ENCODE results near the gene UBE2J2. TPM values are rescaled to one million over a fixed set of nuclear protein-coding genes. Genes with fewer than 3 reads are reported as not detected.

UBE2J2 gene
- total and polyA plus RNA-seq, 2 of the 13 experiments (the other 11 are each of a cell fraction or from before 2014, with no cell fraction given), result 25.4 to 29.4 TPM

DNA sequence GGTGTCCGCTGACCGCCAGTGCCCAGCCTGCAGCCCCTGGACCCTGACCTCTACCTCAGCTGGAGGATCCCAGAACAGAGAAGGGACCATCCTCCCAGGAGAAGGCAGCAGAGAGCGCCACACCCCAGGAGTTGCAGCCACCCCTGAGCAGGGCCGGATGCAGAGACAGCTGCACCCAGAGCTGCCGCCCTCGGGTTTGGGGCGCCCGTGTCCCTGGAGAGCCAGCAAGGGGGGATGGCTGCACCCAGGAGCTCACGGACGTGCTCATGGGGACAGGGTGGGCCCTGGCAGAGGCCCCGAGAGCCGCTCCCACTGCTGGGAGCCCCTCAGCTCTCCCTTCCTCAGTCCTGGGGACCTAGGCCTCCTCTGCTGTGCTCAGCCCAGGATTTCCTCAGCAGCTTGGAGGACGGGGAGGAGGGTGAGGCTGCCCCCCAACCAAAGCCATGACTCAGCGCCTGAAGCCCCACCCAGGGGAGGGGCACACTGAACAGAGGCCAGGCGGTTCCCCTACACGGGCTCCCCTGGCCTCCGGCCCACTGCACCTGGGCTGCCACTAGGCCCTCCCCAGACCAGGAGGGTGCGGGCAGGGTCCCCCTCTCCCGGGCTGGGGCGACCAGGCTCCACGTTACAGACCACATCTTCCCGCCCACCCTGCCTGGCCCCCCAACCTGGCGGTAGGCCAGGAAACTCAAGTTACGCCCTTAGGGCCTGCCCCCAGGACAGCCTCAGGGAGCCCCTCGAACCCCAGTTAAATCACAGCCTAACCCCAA lies 31.8 kb upstream of the UBE2J2 start (continued):
- TF ChIP-seq, protein P1, sequence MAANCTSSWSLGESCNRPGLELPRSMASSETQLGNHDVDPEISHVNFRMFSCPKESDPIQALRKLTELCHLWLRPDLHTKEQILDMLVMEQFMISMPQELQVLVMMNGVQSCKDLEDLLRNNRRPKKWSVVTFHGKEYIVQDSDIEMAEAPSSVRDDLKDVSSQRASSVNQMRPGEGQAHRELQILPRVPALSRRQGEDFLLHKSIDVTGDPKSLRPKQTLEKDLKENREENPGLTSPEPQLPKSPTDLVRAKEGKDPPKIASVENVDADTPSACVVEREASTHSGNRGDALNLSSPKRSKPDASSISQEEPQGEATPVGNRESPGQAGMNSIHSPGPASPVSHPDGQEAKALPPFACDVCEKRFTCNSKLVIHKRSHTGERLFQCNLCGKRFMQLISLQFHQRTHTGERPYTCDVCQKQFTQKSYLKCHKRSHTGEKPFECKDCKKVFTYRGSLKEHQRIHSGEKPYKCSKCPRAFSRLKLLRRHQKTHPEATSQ (CRISPR knock-in tag; IDR thresholded peaks at IDR 0.05; ENCODE audit: borderline replicate concordance), result no peak
- TF ChIP-seq MTF1 (CRISPR knock-in tag; IDR thresholded peaks at IDR 0.05) (no peak), IRX3 (CRISPR knock-in tag; IDR thresholded peaks at IDR 0.05; ENCODE audit: borderline replicate concordance, low read depth) (no peak), MYNN (CRISPR knock-in tag; IDR thresholded peaks at IDR 0.05; ENCODE audit: low read depth) (no peak), NFKB2 (CRISPR knock-in tag; IDR thresholded peaks at IDR 0.05; ENCODE audit: borderline replicate concordance) (peak; percentile 78; the same call in 1 of the 2 replicates), NKX3-1 (CRISPR knock-in tag; IDR thresholded peaks at IDR 0.05) (0 out of 2 replicates have a peak, but pooled peaks have one; percentile 23), ZFP1 (CRISPR knock-in tag; IDR thresholded peaks at IDR 0.05) (no peak), ZNF563 (CRISPR knock-in tag; IDR thresholded peaks at IDR 0.05) (no peak), ATM (IDR thresholded peaks at IDR 0.05; ENCODE audit: borderline replicate concordance) (no peak), POLR2AphosphoS5 (IDR thresholded peaks at IDR 0.05; ENCODE audit: low read depth, low read length) (no peak; the same call in 1 of the 2 replicates), AGO2 (optimal IDR thresholded peaks at IDR 0.05; ENCODE audit: low read depth, low read length) (peak; percentile 16), THAP11 (CRISPR knock-in tag; IDR thresholded peaks at IDR 0.05) (no peak)
- TF ChIP-seq, protein P2, sequence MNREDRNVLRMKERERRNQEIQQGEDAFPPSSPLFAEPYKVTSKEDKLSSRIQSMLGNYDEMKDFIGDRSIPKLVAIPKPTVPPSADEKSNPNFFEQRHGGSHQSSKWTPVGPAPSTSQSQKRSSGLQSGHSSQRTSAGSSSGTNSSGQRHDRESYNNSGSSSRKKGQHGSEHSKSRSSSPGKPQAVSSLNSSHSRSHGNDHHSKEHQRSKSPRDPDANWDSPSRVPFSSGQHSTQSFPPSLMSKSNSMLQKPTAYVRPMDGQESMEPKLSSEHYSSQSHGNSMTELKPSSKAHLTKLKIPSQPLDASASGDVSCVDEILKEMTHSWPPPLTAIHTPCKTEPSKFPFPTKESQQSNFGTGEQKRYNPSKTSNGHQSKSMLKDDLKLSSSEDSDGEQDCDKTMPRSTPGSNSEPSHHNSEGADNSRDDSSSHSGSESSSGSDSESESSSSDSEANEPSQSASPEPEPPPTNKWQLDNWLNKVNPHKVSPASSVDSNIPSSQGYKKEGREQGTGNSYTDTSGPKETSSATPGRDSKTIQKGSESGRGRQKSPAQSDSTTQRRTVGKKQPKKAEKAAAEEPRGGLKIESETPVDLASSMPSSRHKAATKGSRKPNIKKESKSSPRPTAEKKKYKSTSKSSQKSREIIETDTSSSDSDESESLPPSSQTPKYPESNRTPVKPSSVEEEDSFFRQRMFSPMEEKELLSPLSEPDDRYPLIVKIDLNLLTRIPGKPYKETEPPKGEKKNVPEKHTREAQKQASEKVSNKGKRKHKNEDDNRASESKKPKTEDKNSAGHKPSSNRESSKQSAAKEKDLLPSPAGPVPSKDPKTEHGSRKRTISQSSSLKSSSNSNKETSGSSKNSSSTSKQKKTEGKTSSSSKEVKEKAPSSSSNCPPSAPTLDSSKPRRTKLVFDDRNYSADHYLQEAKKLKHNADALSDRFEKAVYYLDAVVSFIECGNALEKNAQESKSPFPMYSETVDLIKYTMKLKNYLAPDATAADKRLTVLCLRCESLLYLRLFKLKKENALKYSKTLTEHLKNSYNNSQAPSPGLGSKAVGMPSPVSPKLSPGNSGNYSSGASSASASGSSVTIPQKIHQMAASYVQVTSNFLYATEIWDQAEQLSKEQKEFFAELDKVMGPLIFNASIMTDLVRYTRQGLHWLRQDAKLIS (CRISPR knock-in tag; IDR thresholded peaks at IDR 0.05), result no peak
- TF ChIP-seq, protein P3, sequence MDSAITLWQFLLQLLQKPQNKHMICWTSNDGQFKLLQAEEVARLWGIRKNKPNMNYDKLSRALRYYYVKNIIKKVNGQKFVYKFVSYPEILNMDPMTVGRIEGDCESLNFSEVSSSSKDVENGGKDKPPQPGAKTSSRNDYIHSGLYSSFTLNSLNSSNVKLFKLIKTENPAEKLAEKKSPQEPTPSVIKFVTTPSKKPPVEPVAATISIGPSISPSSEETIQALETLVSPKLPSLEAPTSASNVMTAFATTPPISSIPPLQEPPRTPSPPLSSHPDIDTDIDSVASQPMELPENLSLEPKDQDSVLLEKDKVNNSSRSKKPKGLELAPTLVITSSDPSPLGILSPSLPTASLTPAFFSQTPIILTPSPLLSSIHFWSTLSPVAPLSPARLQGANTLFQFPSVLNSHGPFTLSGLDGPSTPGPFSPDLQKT (CRISPR knock-in tag; IDR thresholded peaks at IDR 0.05; ENCODE audit: borderline replicate concordance), result no peak
- TF ChIP-seq, protein P4, sequence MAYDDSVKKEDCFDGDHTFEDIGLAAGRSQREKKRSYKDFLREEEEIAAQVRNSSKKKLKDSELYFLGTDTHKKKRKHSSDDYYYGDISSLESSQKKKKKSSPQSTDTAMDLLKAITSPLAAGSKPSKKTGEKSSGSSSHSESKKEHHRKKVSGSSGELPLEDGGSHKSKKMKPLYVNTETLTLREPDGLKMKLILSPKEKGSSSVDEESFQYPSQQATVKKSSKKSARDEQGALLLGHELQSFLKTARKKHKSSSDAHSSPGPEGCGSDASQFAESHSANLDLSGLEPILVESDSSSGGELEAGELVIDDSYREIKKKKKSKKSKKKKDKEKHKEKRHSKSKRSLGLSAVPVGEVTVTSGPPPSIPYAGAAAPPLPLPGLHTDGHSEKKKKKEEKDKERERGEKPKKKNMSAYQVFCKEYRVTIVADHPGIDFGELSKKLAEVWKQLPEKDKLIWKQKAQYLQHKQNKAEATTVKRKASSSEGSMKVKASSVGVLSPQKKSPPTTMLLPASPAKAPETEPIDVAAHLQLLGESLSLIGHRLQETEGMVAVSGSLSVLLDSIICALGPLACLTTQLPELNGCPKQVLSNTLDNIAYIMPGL (CRISPR knock-in tag; IDR thresholded peaks at IDR 0.05; ENCODE audit: borderline replicate concordance in 1 of 2, low read depth in 1 of 2), result no peak; a peak in 2 of 4 replicates
- TF ChIP-seq, protein P5, sequence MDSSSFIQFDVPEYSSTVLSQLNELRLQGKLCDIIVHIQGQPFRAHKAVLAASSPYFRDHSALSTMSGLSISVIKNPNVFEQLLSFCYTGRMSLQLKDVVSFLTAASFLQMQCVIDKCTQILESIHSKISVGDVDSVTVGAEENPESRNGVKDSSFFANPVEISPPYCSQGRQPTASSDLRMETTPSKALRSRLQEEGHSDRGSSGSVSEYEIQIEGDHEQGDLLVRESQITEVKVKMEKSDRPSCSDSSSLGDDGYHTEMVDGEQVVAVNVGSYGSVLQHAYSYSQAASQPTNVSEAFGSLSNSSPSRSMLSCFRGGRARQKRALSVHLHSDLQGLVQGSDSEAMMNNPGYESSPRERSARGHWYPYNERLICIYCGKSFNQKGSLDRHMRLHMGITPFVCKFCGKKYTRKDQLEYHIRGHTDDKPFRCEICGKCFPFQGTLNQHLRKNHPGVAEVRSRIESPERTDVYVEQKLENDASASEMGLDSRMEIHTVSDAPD (CRISPR knock-in tag; IDR thresholded peaks at IDR 0.05), result no peak
- TF ChIP-seq, protein P6, sequence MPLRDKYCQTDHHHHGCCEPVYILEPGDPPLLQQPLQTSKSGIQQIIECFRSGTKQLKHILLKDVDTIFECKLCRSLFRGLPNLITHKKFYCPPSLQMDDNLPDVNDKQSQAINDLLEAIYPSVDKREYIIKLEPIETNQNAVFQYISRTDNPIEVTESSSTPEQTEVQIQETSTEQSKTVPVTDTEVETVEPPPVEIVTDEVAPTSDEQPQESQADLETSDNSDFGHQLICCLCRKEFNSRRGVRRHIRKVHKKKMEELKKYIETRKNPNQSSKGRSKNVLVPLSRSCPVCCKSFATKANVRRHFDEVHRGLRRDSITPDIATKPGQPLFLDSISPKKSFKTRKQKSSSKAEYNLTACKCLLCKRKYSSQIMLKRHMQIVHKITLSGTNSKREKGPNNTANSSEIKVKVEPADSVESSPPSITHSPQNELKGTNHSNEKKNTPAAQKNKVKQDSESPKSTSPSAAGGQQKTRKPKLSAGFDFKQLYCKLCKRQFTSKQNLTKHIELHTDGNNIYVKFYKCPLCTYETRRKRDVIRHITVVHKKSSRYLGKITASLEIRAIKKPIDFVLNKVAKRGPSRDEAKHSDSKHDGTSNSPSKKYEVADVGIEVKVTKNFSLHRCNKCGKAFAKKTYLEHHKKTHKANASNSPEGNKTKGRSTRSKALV (CRISPR knock-in tag; IDR thresholded peaks at IDR 0.05), result no peak

Measured in HepG2 (cell line).